NCI-H524 treated with DMSO at 0.1 percent for 48 hours (cell line): Measurements from ENCODE around the gene NECAB2.

Experiments
- DNase-seq: peaks from one replicate; lab custom pipeline; 2025; lab: John Stamatoyannopoulos, UW

The NECAB2 gene

GRCh38 chr16:84045001-84045817 is 77.2 kb downstream of the NECAB2 start:
- DNase-seq, result no peak

GRCh38 chr16:84045818-84046470 is 77.9 kb downstream of the NECAB2 start:
- DNase-seq, result no peak

GRCh38 chr16:84047206-84047605 is 79.2 kb downstream of the NECAB2 start:
- DNase-seq, result no peak

GRCh38 chr16:84047626-84048025 is 79.6 kb downstream of the NECAB2 start:
- no peak for DNase-seq

- DNase-seq, result no peak
Measured at GRCh38 chr16:84048270-84048669, 80.2 kb downstream of the NECAB2 start.

GRCh38 chr16:84048871-84049270 is 80.8 kb downstream of the NECAB2 start:
- no peak for DNase-seq

GRCh38 chr16:84049403-84050060 is 81.5 kb downstream of the NECAB2 start:
- DNase-seq, result no peak

- DNase-seq, result no peak
Measured at GRCh38 chr16:84050316-84050715, 82.3 kb downstream of the NECAB2 start.

GRCh38 chr16:84052071-84052622 is 84.1 kb downstream of the NECAB2 start:
- peak; percentile 62 for DNase-seq
